ENCODE measurements around the gene ARHGEF35.
"Not testable (repeated sequence)": the region's sequence is repeated elsewhere in the genome, so short reads cannot be mapped to it uniquely, and the experiment has no call there.

The ARHGEF35 gene

DNA sequence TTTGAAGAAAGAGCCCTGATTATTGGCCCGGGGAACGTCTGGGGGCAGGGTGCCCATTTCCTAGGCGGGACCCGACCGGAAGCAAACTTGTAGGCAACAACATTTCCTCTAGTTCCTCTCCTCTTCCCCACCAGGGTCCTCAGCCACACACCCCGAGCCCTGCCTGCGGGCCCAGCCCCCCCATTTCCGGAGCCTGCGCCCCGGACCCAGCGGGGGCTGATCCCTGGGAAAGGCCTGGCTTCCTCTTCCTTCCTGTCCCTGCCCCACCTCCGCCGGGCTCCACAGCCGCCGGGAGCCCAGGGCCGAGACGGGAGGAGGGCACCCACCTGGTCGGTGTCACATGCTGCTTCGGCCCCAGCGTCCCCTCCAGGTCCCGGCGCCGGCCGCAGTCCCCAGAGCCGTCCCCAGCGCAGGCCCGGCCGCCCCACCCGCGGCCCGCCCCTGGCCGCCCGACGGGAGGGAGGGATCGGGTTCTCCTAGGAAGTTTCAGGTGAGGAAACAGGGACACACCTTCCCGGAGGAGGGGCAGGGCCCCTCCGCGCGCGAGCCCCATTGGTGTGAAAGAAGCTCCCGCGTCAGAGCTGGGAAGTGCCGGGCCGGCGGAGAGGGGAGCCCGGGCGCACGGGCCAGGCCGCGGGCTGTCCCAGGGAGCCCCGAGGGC lies at the start of gene ARHGEF35:
Gene ARHGEF35 (minus strand): TSS at position 622 of the 661 bp plus-strand sequence. CDS start 7,450 bp downstream, outside the sequence.
- FAIRE-seq, result not testable (repeated sequence)

DNA sequence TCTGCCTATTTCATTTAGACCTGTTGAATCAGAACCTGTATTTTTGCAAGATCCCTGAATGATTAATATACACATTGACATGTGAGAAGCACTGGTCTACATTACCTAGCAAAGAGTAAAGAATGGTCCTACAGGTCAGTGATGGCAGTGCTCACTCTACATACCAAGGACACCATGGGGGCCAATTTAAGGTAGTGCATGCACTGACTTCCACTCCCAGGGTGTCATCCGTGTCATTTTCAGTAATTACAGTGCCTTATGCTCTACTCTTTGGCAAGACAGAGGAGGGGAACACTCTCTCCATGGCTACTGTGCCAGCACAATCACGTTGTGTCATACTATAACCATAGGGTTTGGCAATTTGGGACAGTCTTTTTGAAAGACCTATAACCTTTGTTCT lies 49.7 kb upstream of the ARHGEF35 start:
- FAIRE-seq, result not testable (repeated sequence)

DNA sequence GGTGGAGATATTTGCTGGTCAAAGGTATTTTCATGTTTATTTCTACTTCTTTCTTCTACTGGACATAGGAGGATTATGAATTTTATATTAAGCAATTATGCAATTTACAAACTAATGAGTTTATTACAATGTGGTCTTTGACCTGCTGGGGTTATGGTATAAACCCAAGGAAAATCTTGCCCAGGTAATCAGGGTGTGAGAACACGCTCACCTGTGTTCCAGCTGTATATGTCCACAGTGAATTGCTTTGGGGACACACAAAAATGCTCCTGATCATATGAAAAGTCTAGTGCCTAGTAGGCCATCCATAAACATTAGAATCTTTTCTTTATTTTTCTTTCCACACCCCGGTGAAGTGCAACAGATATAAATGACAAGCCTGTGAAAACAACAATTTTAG lies 43.7 kb upstream of the ARHGEF35 start, which contains the start of gene OR2A42:
Gene OR2A42 (minus strand): TSS at position 241 of the 400 bp plus-strand sequence. CDS start 6,762 bp downstream, outside the sequence.
- FAIRE-seq, result not testable (repeated sequence)

DNA sequence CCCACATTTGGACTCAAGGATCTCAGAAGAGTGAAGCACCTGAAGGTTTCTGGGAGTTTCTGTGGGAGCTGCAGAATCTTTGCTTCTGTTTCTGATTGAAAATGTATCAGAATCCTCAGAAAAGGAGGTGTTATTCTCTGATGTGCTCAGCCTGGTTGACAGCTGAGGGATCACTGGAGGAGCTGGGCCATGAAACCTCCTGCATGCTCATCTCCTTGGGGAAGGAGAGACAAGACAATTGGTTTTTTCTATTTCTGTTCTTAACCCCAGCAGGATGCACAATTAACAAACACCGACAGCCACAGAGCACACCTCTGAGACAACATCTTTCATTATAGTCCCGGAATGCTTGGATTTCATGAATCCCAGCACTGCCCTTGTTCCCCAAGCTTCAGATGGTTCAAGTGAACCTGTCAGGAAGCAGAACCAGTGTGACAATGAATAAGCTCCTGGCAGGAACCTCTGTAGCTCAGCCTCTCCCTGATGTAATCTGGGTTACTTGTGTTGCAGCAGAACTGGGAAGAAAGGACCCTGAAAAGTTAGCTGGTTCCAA lies 43.0 kb upstream of the ARHGEF35 start:
- not testable (repeated sequence) for FAIRE-seq

DNA sequence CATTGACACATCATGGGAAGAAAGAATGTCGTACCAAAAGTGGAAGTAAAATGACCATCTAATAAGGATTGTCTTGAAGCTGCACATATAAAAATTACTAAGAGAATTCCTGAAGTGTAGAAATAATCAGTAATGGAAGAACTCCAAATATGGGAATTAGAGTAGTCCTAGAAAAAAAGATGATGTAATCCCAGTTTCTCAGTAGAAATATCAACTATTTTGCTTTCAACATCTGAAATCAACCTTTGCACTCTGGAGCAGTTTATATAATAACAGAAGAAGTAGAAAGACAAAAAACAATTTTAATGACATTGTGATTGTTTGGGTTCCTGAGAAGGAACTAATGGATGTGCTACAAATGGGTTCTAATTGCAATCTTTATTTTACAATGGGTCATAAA lies 37.4 kb upstream of the ARHGEF35 start:
- not testable (repeated sequence) for FAIRE-seq

DNA sequence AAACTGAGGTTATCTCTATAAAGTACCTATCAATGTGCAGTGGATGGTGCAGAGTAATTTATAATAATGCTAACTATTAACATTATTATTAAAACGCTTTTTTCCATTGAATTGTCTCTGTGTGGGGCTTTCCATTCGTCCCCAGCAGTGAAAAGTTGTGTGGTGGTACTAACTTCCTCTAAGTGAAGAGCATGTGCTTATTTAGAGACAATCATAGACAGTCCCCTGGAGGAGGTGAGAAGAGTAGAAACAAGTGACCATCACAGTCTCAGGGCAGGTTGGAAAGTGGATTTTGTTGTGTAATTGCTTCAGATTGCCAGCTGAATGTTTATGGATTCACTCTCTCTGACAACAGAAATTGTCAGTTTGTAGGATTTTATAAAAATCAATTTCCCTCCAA lies 35.4 kb upstream of the ARHGEF35 start:
- not testable (repeated sequence) for FAIRE-seq

DNA sequence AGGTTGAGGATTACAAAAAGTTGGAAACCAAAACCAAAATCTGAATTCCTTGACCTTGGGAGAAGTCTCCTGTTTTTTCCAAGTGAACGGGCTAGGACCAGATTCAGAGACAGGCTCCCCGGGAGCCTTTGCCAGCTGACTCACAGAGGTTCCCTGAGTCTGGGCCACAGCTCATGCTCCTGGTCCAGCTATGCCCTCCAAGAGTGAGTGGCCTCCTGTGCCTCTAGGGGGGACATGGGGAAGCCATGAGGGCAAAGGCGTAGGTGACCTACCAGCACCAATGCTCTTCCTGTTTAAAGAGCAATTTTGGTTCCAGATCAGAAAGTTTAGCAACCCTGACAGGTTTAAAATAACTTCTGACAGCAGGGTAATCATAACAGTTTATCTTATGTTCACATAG lies 33.2 kb upstream of the ARHGEF35 start:
- not testable (repeated sequence) for FAIRE-seq

DNA sequence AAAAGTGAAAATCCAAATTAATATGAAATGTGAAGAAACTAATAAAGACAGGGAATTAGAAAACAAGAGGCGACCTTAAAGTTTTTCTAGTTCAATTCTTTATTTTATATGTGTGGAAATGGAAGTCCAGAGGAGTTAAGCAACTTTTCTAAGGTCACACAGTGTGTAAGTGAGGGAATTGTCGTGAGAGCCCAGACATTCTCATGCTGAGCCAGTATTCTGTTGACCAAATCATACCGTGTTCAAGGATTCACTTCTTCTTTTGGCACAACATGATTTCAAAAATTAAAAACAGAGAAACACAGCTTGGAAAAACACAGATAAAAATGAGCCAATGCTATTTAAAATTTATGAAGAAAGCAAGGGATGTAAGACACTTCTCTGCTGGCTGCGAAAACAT lies 31.2 kb upstream of the ARHGEF35 start:
- FAIRE-seq, result not testable (repeated sequence)

DNA sequence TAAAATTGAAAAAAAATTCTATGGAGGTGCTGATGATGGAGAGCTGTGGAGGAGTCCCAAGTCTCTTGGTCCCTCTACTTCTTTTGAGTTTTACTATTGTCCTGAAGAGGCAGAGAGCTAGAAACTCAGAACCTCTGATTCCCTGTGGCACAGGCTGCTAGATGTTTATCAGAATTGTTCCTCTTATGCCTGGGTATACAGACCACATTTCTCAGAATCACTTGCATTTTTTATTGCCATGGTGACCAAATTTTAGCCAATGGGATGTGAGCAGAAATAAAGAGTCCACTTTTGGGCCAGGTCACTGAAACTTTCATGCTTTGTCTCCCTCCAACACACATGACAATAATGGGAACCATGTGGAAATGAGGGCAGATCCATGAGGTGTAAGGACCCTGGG lies 28.0 kb upstream of the ARHGEF35 start:
- FAIRE-seq, result not testable (repeated sequence)

DNA sequence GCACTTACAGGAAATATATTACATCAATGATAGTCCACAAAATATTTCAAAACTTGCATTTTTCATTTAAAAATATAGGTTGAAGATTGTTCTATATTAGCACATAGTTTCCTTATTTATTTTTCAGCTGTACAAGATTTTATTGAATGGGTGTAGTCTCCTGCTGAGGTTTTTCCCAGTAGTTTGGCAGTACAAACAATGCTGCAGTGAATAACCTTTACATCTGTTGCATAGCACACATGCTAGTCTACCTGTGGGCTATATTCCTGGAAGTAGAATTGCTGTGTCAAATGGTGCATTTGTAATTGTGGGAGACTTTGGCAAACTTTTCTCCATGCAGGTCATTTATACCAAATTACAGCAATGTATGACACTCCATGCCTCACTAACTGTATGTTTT lies 24.9 kb upstream of the ARHGEF35 start:
- FAIRE-seq, result not testable (repeated sequence)

DNA sequence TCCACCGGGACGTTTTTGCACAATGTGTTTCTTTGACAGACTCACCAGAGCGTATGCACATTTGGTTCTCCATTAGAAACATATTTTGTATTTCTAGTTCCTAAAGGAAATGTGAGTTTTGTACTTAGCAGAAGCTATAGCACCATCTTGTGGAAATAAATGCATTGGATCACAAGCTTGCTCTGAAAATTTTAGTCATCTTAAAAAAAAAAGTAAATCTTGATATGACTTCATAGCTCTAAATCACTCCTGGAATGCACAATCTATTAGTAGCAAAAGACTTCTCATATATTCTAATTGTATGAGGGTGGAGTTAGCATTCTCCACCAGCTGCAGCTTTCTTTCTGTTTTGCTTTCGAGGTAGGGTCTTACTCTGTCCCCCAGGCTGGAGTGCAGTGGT lies 23.5 kb upstream of the ARHGEF35 start:
- FAIRE-seq, result peak; percentile 96

DNA sequence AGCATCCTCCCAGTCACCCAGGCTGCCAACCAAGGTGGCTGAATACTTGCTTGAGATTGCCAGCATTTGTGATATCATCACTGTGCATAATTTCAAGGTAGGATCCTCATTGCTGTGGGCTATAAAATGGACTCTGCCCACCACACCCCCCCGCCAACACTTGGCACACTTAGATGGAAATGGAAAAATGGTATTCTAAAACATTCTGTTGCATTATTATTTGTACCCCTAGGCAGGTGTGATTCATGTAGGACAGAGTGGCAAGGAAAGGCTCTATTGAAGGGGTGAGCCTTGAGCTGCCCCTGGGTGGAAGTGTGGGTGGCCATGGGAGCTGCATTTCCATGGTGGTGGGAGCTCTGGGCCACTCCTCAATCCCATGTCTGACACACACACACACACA lies 22.9 kb upstream of the ARHGEF35 start:
- FAIRE-seq, result not testable (repeated sequence)

DNA sequence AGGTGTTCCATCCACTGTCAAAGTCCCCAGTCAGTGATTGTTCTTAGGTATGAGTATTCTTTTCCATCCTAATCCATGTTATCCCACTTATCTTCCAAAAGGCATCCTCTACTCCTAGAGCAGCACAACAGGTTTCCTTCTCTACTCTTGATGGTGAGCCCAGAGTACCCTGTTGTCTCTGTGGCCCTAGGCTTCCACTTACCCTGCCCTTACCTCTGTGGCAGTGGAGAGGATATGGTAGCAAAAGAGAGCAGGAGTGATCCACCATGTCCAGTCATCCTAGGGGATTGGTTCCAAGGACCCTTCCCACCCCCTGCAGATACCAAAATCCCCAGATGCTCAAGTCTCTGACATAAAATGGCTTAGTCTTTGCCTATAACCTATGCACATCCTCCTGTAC lies 21.6 kb upstream of the ARHGEF35 start:
- FAIRE-seq, result not testable (repeated sequence)

DNA sequence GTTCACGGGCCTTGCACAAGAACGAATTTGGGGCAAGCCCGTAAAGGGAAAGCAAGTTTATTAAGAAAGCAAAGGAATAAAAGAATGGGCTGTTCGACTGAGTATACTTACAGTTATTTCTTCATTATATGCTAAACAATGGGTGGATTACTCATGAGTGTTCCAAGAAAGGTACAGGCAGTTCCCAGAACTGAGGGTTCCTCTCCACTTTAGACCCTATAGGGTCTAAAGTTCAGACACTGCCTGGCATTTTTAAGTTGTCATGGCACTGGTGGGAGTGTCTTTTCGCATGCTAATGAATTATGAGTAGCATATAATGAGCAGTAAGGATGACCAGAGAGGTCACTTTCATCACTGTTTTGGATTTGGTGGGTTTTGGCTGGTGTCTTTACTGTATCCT lies 9.7 kb upstream of the ARHGEF35 start:
- not testable (repeated sequence) for FAIRE-seq

DNA sequence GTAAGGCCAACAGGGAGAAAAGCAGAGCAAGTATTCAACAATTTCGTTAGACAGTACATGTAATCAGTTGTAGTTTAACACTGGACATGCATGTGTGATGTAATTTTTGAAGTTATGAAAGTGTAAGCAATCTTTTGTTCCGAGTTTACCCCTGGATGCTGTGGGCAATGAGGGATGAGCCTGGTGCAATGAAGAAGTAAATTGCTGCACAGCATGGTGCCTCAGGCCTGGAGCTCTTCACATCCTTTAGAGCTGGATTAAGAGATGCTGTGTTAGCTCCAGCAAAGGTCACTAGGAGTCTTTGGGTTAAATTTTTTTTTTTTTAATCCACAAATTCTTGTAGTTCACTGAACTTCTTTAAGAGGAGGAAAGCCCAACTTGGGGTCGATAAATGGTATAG lies 7.5 kb upstream of the ARHGEF35 start:
- FAIRE-seq, result not testable (repeated sequence)

DNA sequence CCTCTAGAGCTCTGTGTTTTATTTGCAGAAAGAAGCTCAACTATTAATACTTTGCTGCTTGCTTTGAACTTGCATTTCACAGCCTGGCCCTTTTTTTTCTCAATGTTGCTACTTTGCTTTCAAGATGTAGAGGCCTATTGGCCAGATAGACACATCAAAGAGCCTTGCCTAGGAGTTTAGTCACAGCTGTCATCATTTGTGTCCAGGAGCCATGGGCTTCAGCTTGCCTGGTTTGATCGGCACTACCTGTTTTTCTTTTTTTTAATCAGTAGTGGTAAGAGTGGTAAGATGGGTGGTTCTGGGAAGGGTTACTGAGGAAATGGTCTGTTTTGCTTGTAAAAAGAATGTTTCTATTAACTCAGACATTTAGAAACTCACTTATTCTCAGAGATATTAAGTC lies 6.3 kb upstream of the ARHGEF35 start:
- FAIRE-seq, result not testable (repeated sequence)

DNA sequence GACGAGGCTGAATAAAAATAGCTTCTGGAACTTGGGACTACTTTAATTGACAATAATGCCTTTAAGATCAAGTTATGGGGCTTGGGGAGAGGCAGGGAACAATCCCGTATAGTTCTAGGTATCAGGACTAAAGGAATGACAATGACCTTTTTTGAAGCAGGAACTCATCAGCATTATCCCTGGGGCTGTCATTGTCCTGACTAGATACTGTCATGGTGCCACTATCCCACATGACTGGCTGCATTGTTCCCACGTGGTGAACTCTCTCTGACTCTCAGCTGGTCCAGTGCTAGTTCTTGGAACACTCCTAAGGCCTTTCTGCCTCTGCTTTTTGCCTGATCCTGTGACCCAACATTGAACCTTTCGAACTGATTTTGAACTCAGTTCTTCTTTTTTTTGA lies 3.3 kb upstream of the ARHGEF35 start:
- FAIRE-seq, result not testable (repeated sequence)

DNA sequence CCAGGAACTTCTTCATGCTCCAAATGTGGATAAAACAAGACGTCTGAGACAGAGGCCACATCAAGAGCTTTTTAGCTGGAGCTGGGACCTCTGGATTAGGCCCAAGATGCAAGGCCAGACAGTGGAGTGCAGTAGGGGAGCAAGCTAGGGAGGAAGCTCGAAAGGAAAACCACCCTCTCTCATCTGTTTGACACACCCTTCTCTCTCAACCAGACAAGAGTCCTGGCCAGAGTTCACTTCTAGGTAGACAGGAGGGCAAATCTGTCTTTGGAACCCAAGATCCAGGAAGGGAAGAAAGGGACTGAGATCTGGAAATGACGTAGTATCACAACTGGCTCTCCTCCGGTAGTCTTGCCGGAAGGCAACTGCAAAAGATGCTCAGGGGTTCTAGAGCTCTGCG lies 1.2 kb downstream of the ARHGEF35 start:
- FAIRE-seq, result not testable (repeated sequence)

DNA sequence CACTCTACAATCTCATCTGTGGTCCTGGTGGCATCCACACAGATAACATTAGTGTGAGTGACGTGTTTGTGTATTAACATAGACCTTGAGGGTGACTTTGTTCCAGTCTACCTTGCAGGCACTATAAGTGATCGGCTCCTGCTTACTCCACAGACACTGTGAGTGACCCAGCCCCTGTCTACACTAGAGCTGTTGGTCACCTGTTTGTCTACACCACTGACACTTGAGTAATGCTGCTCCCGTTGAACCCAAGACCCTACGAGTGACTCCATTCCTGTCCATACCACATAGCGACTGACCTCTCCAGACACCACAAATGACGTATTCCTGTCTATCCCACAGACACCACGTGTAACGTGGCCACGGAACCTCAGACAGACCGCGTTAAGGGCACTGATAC lies 1.9 kb downstream of the ARHGEF35 start:
- FAIRE-seq, result not testable (repeated sequence)

DNA sequence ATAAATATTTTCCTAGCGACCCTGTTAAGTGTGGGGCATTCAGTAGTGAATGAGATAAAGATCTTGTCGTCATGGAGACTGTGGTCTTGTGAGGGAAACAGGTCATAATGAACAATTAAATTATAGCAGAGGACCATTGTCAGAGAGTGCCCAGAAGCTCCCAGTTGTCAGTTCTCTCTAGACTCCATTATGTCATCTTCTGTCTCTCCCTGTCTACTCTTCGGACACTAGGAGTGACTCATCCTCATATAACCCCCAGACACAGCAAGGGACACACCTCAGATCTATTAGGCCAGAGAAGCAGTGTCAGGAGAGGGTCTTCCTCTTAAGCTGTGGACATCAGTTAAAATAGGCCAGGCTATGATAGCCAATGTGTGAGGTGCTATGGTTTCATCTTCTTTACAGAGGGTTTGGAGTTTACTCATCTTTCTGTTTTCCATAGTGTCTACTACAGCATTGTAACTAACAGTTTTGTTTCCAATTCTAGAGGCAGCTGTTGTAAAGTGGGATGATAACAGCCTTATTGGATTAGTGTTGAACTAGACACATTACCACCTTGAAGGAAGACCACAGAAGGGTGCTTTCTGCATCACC lies 7.0 kb downstream of the ARHGEF35 start:
- FAIRE-seq, result not testable (repeated sequence)

DNA sequence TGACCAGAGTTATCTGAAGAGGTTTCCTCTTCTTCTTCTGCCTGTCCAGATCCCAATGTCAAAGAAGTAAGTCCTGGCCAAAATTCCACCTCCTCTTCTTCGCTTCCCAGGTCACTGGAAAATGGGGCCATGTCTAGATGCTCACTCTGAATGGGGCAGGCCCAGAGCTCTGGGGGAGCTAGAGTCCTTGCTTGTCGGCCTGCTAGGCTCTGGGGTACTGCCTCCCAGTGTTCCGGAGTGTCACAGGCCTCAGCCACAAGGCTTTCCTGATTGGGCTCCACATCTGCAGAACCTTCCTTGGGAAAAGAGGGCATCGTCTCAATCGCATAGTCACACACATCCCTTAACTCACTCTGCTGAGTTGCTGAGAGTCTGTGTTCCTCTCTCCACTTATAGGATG lies 7.8 kb downstream of the ARHGEF35 start:
- FAIRE-seq, result not testable (repeated sequence)

DNA sequence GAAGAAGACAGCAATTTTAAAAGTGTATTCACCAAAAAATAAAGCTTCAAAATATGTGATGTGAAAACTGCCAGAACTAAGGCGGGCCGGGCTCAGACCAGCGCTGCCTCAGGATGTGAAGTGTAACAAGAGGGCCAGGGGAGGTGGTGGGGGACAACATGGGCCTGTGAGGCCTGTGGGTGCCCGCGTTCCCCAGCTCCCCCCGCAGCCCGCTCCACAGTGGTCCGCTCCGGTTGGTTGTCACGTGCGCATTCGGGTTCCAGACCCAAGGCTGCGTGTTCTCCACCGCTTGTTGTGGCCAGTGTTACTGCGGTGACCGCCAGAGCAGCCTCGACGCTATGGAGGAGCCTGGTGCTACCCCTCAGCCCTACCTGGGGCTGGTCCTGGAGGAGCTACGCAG lies 12.5 kb downstream of the ARHGEF35 start, which contains the start of gene CTAGE4:
Gene CTAGE4 (plus strand): TSS at position 301 of the 400 bp plus-strand sequence. CDS start 38 bp downstream, at position 339.
- not testable (repeated sequence) for FAIRE-seq

DNA sequence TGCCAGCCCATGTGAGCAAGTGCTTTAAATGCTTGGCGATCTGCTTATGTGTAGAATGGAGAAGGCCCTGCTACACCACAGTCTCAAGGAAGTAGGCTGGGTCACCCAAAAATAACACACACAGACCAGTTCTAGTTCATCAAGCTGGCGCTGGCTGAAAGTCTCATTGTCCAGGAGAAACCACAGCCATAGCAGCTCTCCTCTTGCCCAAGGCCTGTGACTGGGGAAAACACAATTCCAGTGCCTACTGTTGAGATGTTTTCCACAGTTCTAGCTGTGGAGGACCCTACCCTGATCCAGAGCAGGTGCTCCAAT lies 16.5 kb downstream of the ARHGEF35 start:
- not testable (repeated sequence) for FAIRE-seq
